Fibroblast of skin of left quadriceps (primary cell): ENCODE measurements around the gene DEPDC5.
"Not testable (repeated sequence)": the region's sequence is repeated elsewhere in the genome, so short reads cannot be mapped to it uniquely, and the experiment has no call there.

Experiments
- DNase-seq, 2 experiments: peaks; one replicate each; pipeline ENCODE4 v3.0.0-alpha.2; 2013; ENCODE audit warnings: low read depth in 2 of 2

Gene DEPDC5

DNA sequence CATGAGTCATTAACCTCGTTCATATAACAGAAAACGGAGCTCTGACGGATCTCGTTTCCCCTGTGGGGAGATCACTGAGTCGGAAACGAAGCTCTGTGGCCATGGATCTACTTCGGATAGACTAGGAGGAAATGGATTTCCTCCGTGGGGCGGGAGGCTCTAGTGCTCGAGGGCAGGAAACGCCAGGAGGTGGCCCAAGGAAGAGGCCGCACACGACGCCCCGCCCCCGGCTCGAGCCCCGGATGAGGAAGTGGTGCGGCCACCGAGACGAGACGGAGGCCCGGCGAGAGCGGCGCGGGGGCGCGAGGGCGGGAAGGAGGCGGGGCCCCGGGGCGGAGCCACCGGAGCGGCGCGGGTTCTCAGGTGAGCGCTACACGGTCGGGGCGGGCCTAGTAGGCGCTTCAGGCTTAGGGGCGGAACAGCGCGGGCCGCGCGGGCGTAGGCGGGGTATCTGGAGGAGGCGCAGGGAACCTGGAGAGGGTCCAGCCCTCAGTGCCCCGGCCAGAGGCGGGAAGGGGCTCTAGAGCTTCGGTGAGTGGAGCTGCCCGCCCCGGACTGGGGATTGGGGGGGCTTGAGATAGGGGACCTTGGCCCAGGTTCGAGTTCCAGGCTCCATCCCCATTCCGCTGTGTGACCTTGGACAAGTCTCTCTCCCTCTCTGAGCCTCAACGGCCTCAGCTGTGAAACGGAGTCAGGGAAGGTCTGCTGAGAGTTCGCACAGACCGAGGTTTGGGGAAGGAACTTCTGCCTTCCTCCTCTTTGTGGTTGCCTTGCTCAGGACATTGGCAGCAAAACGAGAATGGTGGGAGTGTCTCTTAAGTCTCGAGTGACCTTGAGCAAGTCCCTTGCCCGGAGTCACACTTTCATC lies at the start of gene DEPDC5:
Gene DEPDC5, plus strand, starts transcription at position 386 of the 868 bp plus-strand sequence. CDS start 903 bp downstream, outside the sequence.
- DNase-seq, result peak; percentile 84 to 89

GRCh38 chr22:31707519-31707918 lies 46.3 kb upstream of the DEPDC5 start:
- no peak for DNase-seq

DNA sequence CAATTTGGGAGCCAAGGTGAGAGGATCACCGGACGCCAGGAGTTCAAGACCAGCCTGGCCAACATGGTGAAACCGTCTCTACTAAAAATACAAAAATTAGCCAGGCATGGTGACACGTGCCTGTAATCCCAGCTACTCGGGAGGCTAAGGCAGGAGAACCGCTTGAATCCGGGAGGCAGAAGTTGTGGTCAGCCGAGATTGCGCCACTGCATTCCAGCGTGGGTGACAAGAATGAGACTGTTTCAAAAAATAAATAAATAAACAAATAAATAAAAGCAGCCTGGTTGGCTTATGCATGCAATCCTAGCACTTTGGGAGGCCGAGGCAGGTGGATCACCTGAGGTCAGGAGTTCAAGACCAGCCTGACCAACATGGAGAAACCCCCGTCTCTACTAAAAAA lies 42.6 kb upstream of the DEPDC5 start:
- DNase-seq, result peak in 1 of 2 experiments; percentile 1

GRCh38 chr22:31715147-31715778 lies 38.6 kb upstream of the DEPDC5 start:
- DNase-seq, result no peak

DNA sequence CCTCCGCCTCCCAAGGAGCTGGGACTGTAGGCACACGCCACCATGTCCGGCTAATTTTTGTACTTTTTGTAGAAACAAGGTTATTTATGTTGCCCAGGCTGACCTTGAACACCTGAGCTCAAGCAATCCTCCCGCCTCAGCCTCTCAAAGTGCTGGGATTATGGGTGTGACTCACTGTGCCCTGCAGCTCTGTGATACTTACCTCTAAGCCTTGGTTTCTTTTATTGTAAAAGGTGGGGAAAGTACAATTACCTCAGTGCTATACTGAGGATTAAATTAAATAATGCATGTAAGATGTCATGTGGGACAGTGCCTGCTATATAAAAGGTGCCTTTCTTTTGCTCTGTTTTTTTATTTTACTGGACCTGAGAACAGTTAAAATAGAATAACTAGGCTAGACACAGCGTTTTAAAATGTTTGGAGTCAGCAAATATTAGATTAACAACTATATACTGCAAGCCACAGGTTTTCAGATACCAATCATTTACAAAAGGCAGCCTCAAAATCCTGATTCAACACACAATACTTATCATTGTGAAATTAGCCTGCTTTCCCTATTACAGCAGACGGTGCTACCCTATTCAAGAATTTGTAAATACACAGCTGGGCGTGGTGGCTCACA lies 33.9 kb upstream of the DEPDC5 start:
- no peak for DNase-seq

GRCh38 chr22:31723723-31724122 lies 30.1 kb upstream of the DEPDC5 start:
- no peak for DNase-seq

DNA sequence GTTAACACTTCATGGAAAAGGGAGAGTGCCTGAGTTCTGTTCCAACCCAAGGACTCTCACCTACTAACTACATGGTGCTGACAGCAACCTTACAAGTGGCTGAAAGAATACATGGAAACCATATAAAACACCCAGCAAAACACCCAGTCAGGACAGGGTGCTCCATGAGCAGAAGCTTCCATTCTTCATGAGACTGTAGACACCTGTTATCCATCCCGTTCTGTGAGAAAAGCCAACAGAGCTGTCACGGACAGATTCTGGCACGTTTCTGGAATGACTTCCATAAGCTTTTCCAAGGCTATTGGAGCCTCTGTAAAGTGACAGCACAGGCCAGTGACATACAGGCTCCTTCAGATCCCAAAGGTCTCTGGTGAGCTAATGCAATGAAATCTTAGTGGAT lies 27.1 kb upstream of the DEPDC5 start:
- no peak for DNase-seq

DNA sequence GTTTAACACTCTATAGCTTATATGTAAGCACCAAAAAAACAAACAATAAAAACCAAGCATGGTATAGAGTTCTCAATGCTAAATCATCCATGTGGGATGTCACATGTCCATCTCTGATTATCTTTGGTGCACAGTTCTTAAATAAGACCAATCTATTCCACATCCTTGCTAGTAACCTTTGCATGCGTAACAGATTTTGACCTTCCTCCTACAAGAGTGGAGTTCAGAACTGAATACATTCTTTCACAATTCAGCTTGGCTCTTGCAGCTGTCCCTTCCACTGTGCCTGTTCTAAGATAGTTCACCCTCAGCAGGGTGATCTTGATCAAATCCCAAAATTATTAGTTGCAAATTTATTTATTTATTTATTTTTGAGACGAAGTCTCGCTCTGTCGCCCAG lies 25.0 kb upstream of the DEPDC5 start:
- DNase-seq, result no peak

DNA sequence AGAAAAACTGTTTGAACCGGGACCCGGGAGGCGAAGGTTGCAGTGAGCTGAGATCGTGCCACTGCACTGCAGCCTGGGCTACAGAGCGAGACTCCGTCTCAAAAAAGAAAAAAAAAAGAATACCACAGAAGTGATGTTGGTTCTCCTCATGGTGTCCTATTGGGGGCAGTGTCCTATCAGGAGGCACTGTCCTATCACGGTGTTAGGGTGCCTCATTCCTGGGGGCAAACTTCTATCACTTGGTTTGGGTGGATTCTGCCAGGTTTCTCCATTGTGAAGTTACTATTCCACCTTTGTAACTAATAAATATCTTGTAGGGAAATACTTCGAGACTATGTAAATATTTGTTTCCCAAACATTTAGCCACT lies 23.5 kb upstream of the DEPDC5 start:
- DNase-seq, result no peak

- DNase-seq, result no peak
These were observed 21.6 kb upstream of the DEPDC5 start for GRCh38 chr22:31732089-31732829.

DNA sequence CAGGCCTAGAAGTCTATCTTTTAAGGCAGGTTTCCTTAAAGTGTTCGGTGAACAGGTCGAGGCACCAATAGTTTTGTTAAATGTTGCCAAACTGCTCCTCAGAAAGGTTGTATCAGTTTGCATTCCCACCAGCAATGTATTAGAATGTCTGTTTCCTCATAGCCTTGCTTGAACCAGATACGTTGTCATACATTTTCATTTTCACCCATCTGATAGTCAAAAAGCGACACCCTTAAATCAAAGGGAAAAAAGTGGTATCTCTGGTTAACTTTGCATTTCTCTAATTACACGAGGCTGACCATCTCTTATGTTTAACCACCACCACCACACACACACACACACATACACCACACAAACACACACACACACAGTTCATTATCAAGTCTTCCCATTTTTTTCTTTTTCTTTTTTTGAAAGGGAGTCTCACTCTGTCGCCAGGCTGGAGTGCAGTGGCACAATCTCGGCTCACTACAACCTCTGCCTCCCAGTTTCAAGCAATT lies 20.2 kb upstream of the DEPDC5 start:
- no peak for DNase-seq

DNA sequence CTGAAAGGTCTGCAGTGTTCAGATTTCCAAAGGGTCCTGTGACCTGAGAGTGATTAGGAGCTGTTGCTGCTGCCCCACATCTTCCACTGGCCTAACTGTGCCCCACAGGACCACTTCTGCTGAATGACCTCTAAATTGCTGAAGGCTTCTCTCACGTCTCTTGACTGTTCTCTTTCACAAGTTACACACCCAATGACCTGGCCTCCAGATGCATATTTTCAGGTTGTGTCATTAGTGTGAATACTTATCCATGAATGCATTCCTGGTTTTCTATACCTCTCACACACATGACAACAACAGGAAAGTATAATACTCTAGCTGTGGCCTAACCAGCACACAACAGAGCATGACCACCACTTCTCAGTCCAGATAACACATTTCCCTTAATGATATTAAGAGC lies 19.3 kb upstream of the DEPDC5 start:
- DNase-seq, result peak; percentile 46 to 47

- DNase-seq, result no peak
These were observed 17.4 kb upstream of the DEPDC5 start for GRCh38 chr22:31736458-31736857.

- no peak for DNase-seq
These were observed 15.9 kb upstream of the DEPDC5 start for GRCh38 chr22:31737932-31738331.

GRCh38 chr22:31738566-31738965 lies 15.3 kb upstream of the DEPDC5 start:
- no peak for DNase-seq

- no peak for DNase-seq
These were observed 14.0 kb upstream of the DEPDC5 start for GRCh38 chr22:31739795-31740201.

GRCh38 chr22:31740314-31740713 lies 13.5 kb upstream of the DEPDC5 start:
- DNase-seq, result not testable (repeated sequence)

DNA sequence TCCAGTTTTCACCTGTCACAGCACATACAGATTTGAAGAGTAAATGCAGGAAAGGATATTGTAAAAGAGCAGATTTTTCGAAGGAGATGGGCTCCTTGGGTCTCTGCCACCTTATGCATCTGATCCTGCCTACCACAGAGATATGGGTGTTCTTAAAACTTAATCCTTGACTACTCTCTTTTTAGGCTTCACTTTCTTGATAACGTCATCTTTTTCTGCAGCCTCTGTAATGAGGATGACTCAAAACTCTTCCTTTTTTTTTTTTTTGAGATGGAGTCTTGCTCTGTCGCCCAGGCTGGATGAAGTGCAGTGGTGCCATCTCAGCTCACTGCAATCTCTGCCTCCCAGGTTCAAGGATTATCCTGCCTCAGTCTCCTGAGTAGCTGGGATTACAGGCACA lies 11.7 kb upstream of the DEPDC5 start:
- DNase-seq, result no peak

DNA sequence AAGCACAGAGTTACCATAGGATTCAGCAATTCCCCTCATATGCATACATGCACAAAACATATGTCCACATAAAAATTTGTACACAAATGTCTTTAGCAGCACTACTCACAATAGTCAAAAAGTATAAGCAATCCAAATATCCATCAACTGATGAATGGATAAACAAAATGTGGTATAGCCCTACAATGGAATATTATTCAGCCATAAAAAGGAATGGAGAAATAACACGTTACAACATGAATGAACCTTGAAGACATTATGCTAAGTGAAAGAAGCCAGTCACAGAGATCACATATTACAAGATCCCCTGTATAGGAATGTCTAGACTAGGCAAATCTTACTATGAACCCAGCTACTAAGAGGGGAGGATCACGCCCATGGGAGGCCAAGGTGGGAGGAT lies 11.1 kb upstream of the DEPDC5 start:
- DNase-seq, result no peak

- no peak for DNase-seq
These were observed 9.9 kb upstream of the DEPDC5 start for GRCh38 chr22:31743871-31744270.

GRCh38 chr22:31747441-31747840 lies 6.4 kb upstream of the DEPDC5 start:
- no peak for DNase-seq

GRCh38 chr22:31748490-31748889 lies 5.3 kb upstream of the DEPDC5 start:
- DNase-seq, result no peak
